Activated T-cell treated with anti-CD3 and anti-CD28 coated beads, Interleukin-2, amount 50 U/mL, for 48 hours (primary cell): ENCODE data around the gene GATAD2B.
"Not testable (repeated sequence)": the region's sequence is repeated elsewhere in the genome, so short reads cannot be mapped to it uniquely, and the experiment has no call there.

Source experiments
- DNase-seq, 2 experiments: peaks; one replicate each; pipeline ENCODE4 v3.0.0-alpha.2; 2020

GATAD2B gene

DNA sequence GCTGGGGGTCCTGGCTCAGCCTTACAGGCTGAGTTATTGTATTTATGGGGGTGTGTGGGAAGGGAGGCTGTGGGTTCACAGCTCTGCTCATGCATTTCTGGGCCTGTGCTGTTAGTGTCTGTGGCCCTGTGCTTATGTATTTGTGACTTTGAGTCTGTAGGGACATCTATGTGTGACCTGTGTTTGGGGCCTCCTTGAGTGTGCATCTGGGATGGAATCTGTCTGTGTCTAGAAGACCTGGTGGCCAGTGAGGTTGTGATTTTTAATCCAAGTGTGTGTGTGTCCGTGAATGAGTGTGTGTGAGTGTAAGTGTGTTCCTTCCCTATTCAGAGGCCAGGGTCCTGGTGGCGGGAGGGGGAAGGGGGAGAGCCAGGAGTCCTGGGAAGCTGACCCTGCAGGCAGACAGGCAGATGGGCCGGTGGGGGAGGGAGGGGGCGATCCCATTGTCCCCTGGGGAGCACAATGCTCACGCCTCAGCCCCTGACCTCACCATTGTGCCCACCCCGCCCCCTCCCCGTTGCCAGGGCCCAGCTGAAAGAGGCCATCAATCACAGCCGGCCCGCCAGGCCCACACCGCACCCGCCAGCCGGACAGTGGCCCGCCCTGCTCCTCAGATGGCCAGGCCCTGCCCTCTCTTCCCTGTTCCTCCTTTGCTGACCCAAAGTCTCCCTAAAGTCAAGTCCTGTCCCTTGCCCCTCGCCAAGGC, 128.0 kb downstream of the GATAD2B start:
- no peak for DNase-seq

GRCh38 chr1:153793973-153794615, 128.7 kb downstream of the GATAD2B start:
- DNase-seq = no peak

GRCh38 chr1:153793261-153793972, 129.4 kb downstream of the GATAD2B start:
- no peak for DNase-seq

DNA sequence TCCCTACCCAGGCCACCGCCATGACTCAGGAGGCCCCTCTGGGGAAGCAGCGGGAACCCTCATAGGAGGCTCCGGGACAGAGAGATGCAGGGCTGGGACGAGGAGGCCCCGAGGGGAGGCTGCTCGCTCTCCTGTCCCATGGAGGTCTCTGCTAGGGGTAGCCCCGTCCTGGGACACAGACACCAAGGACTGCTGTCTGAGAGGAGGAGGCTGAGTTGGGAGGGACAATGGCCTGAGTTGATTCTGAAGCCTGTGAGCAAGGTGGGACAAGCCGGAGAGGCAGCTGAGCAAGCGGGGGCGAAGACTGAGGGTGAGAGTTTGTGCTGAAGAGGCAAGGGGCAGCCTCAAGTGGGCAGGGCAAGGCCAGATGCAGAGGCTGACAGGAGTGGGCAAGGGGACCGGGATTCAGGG, 130.1 kb downstream of the GATAD2B start:
- no peak for DNase-seq

- DNase-seq = peak; percentile 47 to 59
Measured at GRCh38 chr1:153791648-153792253, 131.0 kb downstream of the GATAD2B start.

DNA sequence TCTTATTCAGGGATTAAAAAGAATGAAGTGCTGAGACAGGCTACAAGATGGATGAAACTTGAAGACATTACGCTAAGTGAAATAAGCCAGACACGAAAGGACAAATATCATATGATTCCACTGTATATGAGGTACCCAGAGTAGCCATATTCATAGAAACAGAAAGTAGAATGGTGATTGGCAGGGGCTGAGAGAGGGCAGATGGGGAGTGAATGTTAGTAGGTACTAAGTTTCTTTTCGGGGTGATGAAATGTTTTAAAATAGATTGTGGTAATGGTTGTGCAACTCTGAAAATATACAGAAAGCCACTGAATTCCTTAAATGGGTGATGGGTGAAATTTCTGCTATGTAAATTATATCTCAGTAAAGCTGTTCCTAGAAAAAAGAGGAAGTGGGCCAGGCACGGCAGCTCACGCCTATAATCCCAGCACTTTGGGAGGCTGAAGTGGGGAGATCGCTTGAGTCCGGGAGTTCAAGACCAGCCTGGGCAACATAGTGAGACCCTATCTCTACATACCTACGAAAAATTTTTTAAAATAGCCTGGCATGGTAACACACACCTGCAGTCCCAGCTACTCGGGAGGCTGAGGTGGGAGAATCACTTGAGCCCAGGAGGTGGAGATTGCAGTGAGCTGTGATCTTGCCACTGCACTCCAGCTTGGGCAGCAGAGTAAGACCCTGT, 131.7 kb downstream of the GATAD2B start:
- DNase-seq = no peak

- DNase-seq = no peak
Measured at GRCh38 chr1:153790313-153790965, 132.3 kb downstream of the GATAD2B start.

DNA sequence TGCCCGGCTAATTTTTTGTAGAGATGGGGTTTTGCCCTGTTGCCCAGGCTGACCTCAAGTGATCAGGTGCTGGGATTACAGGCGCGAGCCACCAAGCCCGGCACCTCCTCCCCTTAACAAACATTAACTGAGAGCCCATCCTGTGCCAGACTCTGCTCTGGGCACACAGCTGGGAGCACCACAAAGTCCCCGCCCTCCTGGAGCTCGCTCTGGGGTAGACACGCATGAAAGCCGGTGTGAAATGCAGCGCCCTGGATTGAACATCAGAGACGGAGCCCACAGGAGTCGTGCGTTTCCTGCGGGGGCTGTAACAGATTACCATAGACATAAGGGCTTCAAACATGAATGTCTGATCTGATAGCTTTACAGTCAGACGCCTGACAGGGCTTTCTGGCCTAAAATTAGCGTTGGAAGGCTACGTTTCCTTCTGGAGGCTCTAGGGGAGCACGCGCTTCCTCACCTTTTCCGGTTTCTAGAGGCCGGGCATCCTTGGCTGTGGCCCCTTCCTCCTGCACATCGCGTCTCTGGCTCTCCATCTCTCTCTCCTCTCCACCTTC, 133.2 kb downstream of the GATAD2B start:
- no peak for DNase-seq

DNA sequence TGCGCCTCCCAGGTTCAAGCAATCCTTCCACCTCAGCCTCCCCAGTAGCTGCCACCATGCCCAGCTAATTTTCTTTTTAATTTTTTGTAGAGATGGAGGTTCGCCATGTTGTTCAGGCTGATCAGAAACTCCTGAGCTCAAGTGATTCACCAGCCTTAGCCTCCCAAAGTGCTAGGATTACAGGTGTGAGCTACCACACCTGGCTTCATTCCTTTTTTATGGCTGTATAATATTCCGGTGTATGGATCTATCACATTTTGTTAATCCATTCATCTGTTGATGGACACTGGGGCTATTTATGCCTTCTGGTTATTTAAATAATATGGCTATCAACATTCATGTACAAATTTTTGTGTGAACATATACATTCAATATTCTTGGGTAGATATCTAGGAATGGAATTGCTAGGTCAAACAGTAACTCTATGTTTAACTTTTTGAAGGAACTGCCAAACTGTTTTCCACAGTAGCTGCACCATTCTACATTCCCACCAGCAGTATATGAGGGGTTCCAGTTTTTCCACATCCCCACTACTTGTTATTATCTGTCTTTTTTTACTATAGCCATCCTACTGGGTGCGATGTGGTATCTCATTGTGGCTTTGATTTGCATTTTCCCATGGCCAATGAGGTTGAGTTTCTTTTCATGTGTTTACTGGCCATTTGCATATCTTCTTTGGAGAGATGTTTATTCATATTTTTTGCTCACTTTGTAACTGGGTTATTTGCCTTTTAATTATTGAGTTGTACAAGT, 136.6 kb downstream of the GATAD2B start:
- DNase-seq = no peak

DNA sequence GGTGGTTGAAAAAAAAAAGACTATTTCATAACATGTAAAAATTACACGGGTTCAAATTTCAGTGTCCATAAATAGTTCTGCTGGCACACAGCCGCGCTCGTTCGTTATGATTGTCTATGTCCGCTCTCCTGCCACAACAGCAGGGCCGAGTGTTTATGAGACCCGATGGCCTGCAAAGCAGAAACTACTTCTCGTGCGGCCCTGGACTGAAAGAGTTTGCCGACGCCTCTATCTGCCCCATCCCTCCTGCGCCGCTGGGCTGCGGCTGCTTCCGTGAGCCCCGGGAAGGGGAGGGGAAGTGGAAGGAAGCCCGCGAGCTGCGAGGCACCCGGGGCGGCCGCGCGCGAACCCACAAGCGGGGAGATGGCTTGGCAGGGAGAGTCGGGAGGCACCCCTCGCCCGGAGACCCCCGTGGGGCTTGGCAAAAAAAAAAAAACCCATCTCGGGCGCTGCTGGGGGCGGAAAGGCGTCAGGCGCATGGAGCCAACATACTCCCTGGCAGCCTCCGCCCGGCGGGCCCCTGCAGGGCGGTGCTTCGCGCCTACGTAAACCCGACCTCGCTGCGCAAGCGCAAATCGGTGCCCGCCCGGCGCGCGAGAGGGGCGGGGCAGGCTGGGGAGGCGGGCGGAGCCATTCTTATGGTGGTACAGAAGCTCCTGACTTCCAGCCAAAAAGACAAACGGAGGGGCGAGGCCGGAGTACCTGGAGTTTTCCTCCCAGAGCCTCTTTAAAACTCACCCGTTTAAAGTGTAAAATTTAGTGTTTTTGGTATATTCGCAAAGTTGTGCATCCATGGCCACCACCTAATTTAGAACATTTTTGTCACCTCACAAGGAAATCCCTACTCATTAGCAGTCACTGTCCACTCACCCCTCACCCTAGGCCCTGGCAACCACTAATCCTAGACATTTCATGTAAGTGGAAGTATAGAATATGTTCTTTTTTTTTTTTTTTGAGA, 139.3 kb downstream of the GATAD2B start:
- peak; percentile 94 to 96 for DNase-seq

DNA sequence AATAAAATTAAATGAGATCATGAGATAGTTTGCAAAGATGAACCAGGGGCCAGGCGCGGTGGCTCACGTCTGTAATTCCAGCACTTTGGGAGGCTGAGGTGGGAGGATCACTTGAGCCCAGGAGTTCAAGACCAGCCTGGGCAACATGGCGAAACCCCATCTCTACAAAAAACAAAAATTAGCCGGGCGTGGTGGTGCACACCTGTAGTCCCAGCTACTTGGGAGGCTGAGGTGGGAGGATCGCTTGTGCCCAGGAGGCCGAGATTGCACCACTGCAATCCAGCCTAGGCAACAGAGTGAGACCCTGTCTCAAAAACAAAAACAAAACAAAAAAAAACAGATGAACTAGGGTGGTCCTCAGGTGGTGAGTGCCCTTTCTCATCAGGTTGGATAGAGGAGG, 140.1 kb downstream of the GATAD2B start:
- DNase-seq = not testable (repeated sequence)

GRCh38 chr1:153780551-153780950, 142.2 kb downstream of the GATAD2B start:
- no peak for DNase-seq

GRCh38 chr1:153779781-153780541, 142.8 kb downstream of the GATAD2B start:
- DNase-seq = no peak

DNA sequence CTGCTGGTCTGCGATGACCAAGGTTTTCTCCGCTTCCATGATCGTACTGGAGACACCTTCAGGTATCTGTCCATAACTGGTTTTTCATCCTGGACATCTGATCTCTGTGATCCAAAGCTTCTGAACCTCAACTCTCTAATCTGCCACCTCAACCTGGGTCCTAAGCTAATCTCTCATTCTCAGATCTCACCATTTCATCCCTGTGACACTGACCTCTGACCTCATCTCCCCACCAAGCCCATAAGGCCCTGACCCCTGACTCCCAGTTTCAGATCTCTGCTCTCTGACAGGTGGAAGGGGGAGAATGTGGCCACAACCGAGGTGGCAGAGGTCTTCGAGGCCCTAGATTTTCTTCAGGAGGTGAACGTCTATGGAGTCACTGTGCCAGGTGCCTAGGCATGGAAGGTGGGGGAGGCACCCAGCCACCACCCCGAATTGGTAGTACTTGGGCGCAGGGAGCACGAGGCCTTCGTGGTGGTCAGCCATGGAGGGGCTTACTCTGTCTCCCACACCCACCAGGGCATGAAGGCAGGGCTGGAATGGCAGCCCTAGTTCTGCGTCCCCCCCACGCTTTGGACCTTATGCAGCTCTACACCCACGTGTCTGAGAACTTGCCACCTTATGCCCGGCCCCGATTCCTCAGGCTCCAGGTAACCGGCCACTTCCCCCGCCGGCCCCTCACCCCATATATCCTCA, 143.8 kb downstream of the GATAD2B start:
- no peak for DNase-seq

- DNase-seq = no peak
Measured at GRCh38 chr1:153778051-153778823, 144.5 kb downstream of the GATAD2B start.

- DNase-seq = no peak
Measured at GRCh38 chr1:153777648-153778047, 145.1 kb downstream of the GATAD2B start.

- DNase-seq = no peak
Measured at GRCh38 chr1:153776845-153777370, 145.9 kb downstream of the GATAD2B start.

DNA sequence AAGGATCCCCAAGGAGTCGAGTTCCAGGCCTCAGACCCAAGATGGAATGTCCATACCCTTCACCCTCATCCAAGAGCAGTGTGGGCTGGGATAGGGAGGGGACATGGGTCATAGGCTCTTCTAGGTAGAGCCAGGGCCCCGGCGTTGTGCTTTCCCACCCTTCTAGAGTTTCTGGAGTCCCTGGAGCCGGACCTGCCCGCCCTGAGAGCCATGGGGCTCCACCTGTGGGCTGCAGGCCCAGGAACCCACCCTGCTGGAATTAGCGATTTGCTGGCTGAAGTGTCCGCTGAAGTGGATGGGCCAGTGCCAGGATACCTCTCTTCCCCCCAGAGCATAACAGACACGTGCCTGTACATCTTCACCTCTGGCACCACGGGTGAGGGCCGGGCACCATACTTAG, 146.4 kb downstream of the GATAD2B start:
- no peak for DNase-seq
